Measurements from ENCODE around the gene GAGE10.
"Not testable (repeated sequence)": the region's sequence is repeated elsewhere in the genome, so short reads cannot be mapped to it uniquely, and the experiment has no call there.

GRCh38 chrX:49307775-49308174, 4.3 kb downstream of the GAGE10 start:
- TF ChIP-seq E2F3 (CRISPR knock-in tag; IDR thresholded peaks at IDR 0.05); EP300 (IDR thresholded peaks at IDR 0.05; ENCODE audit: low read length); CREB1 (IDR thresholded peaks at IDR 0.05); CREB1 (CRISPR knock-in tag; IDR thresholded peaks at IDR 0.05); THRAP3 (IDR thresholded peaks at IDR 0.05; ENCODE audit: borderline replicate concordance); MTA3 (IDR thresholded peaks at IDR 0.05; ENCODE audit: borderline replicate concordance); ZNF23 (CRISPR knock-in tag; IDR thresholded peaks at IDR 0.05); ZNF507 (tag; conservative IDR thresholded peaks at IDR 0.05); PHF21A (IDR thresholded peaks at IDR 0.05; ENCODE audit: borderline replicate concordance, low read depth): not testable (repeated sequence)
